Measurements from ENCODE around the gene CEP41.

The CEP41 gene

GRCh38 chr7:130475776-130476175 is 35.0 kb upstream of the CEP41 start:
- TF ChIP-seq GATA3 (IDR thresholded peaks at IDR 0.05; ENCODE audit: low read depth, low read length) (no peak), GATA2 (IDR thresholded peaks at IDR 0.05; ENCODE audit: low read depth, low read length) (no peak)

GRCh38 chr7:130473876-130474275 is 33.1 kb upstream of the CEP41 start:
- TF ChIP-seq GATA2 (IDR thresholded peaks at IDR 0.05; ENCODE audit: low read depth, low read length) (no peak), GATA3 (IDR thresholded peaks at IDR 0.05; ENCODE audit: low read depth, low read length) (no peak)

- TF ChIP-seq GATA2 (IDR thresholded peaks at IDR 0.05; ENCODE audit: low read depth, low read length) (no peak), GATA3 (IDR thresholded peaks at IDR 0.05; ENCODE audit: low read depth, low read length) (no peak)
These were observed 32.5 kb upstream of the CEP41 start for GRCh38 chr7:130473289-130473688.

GRCh38 chr7:130471974-130472373 is 31.2 kb upstream of the CEP41 start:
- TF ChIP-seq GATA2 (IDR thresholded peaks at IDR 0.05; ENCODE audit: low read depth, low read length) (no peak), GATA3 (IDR thresholded peaks at IDR 0.05; ENCODE audit: low read depth, low read length) (no peak)

GRCh38 chr7:130468612-130469011 is 27.8 kb upstream of the CEP41 start:
- TF ChIP-seq GATA2 (IDR thresholded peaks at IDR 0.05; ENCODE audit: low read depth, low read length) (no peak), GATA3 (IDR thresholded peaks at IDR 0.05; ENCODE audit: low read depth, low read length) (no peak)

- no peak for TF ChIP-seq GATA3 (IDR thresholded peaks at IDR 0.05; ENCODE audit: low read depth, low read length)
- no peak for TF ChIP-seq GATA2 (IDR thresholded peaks at IDR 0.05; ENCODE audit: low read depth, low read length)
These were observed 23.0 kb upstream of the CEP41 start for GRCh38 chr7:130463553-130464434.

- no peak for TF ChIP-seq GATA2 (IDR thresholded peaks at IDR 0.05; ENCODE audit: low read depth, low read length)
These were observed 20.5 kb upstream of the CEP41 start for GRCh38 chr7:130461272-130461671.

- TF ChIP-seq GATA2 (IDR thresholded peaks at IDR 0.05; ENCODE audit: low read depth, low read length) (no peak), GATA3 (IDR thresholded peaks at IDR 0.05; ENCODE audit: low read depth, low read length) (no peak)
These were observed 17.4 kb upstream of the CEP41 start for GRCh38 chr7:130458257-130458656.

GRCh38 chr7:130454959-130455358 is 14.1 kb upstream of the CEP41 start:
- TF ChIP-seq GATA3 (IDR thresholded peaks at IDR 0.05; ENCODE audit: low read depth, low read length) (no peak), GATA2 (IDR thresholded peaks at IDR 0.05; ENCODE audit: low read depth, low read length) (no peak)

- TF ChIP-seq GATA3 (IDR thresholded peaks at IDR 0.05; ENCODE audit: low read depth, low read length) (no peak), GATA2 (IDR thresholded peaks at IDR 0.05; ENCODE audit: low read depth, low read length) (no peak)
These were observed 12.1 kb upstream of the CEP41 start for GRCh38 chr7:130452951-130453350.

- TF ChIP-seq GATA2 (IDR thresholded peaks at IDR 0.05; ENCODE audit: low read depth, low read length) (no peak), GATA3 (IDR thresholded peaks at IDR 0.05; ENCODE audit: low read depth, low read length) (no peak)
These were observed 5.4 kb upstream of the CEP41 start for GRCh38 chr7:130446259-130446658.

GRCh38 chr7:130444751-130445407 is 4.1 kb upstream of the CEP41 start:
- TF ChIP-seq GATA3 (IDR thresholded peaks at IDR 0.05; ENCODE audit: low read depth, low read length), result no peak
- TF ChIP-seq GATA2 (IDR thresholded peaks at IDR 0.05; ENCODE audit: low read depth, low read length), result no peak

- TF ChIP-seq GATA3 (IDR thresholded peaks at IDR 0.05; ENCODE audit: low read depth, low read length), result no peak
- no peak for TF ChIP-seq GATA2 (IDR thresholded peaks at IDR 0.05; ENCODE audit: low read depth, low read length)
These were observed 3.4 kb upstream of the CEP41 start for GRCh38 chr7:130444234-130444633.

GRCh38 chr7:130442601-130443000 is 1.8 kb upstream of the CEP41 start:
- TF ChIP-seq GATA2 (IDR thresholded peaks at IDR 0.05; ENCODE audit: low read depth, low read length) (no peak), GATA3 (IDR thresholded peaks at IDR 0.05; ENCODE audit: low read depth, low read length) (no peak)

- TF ChIP-seq GATA3 (IDR thresholded peaks at IDR 0.05; ENCODE audit: low read depth, low read length) (no peak), GATA2 (IDR thresholded peaks at IDR 0.05; ENCODE audit: low read depth, low read length) (no peak)
These were observed 623 bp upstream of the CEP41 start for GRCh38 chr7:130441408-130441869.
